GM23338 (cell line): Measurements from ENCODE around the gene CPLX3. TPM values are rescaled to one million over a fixed set of nuclear protein-coding genes. Genes with fewer than 3 reads are reported as not detected.

Experiments used
- ATAC-seq: fragments of 200-7000 bp; cut with Tn5 transposase; 3 replicates; pipeline ENCODE4 v1.9.1; 2020
- DNase-seq: peaks from one replicate; pipeline ENCODE4 v3.0.0-alpha.2; 2015; ENCODE audit warnings: low spot score
- H2AFZ ChIP-seq: fragments of 200-600 bp; sonication (generic); 2 replicates; pipeline ENCODE4 v1.8.0; 2016; ENCODE audit warnings: antibody characterized with exemption, mild to moderate bottlenecking, moderate library complexity
- H3F3A ChIP-seq: fragments of 200-600 bp; sonication (generic); replicated peaks from 2 replicates; pipeline ENCODE4 v1.8.0; 2017; ENCODE audit warnings: antibody characterized with exemption, mixed run types, low read depth
- H3K27ac ChIP-seq: fragments of 200-600 bp; sonication (generic); 2 replicates; pipeline ENCODE4 v1.6.1; 2016; ENCODE audit warnings: low read depth
- H3K27me3 ChIP-seq: fragments of 200-600 bp; sonication (generic); 2 replicates; pipeline ENCODE4 v1.8.0; 2016; ENCODE audit warnings: mild to moderate bottlenecking, mixed run types, moderate library complexity; ENCODE audit not compliant: insufficient read depth
- H3K36me3 ChIP-seq: fragments of 200-600 bp; sonication (generic); 2 replicates; pipeline ENCODE4 v1.8.0; 2016; ENCODE audit warnings: mild to moderate bottlenecking; ENCODE audit not compliant: insufficient read depth
- H3K4me1 ChIP-seq: fragments of 200-600 bp; sonication (generic); 2 replicates; pipeline ENCODE4 v1.8.0; 2016; ENCODE audit warnings: mild to moderate bottlenecking, moderate library complexity; ENCODE audit not compliant: insufficient read depth
- H3K4me2 ChIP-seq: fragments of 200-600 bp; sonication (generic); 2 replicates; pipeline ENCODE4 v1.7.1; 2017; ENCODE audit warnings: mixed run types
- H3K4me3 ChIP-seq: fragments of 200-600 bp; sonication (generic); 2 replicates; pipeline ENCODE4 v1.6.1; 2016; ENCODE audit warnings: mixed run types
- H3K79me2 ChIP-seq: fragments of 200-600 bp; sonication (generic); replicated peaks from 2 replicates; pipeline ENCODE4 v1.8.0; 2017; ENCODE audit warnings: mild to moderate bottlenecking; ENCODE audit not compliant: insufficient read depth
- H3K9me2 ChIP-seq: fragments of 200-600 bp; sonication (generic); 2 replicates; pipeline ENCODE4 v1.8.0; 2017; ENCODE audit not compliant: insufficient read depth
- H4K20me1 ChIP-seq: fragments of 200-600 bp; sonication (generic); replicated peaks from 2 replicates; pipeline ENCODE4 v1.8.0; 2017; ENCODE audit warnings: mild to moderate bottlenecking; ENCODE audit not compliant: insufficient read depth
- H3K27ac Mint-ChIP-seq: 2 replicates; pipeline ENCODE4 v1.8.0; 2020; ENCODE audit warnings: inconsistent platforms, mild to moderate bottlenecking, moderate library complexity, mixed read lengths
- H3K27me3 Mint-ChIP-seq: 3 replicates; pipeline ENCODE4 v1.8.0; 2022; ENCODE audit warnings: low read depth, mild to moderate bottlenecking, moderate library complexity, mixed read lengths, inconsistent platforms; ENCODE audit not compliant: insufficient read depth, poor library complexity
- H3K36me3 Mint-ChIP-seq: 3 replicates; pipeline ENCODE4 v1.8.0; 2021; ENCODE audit warnings: low read depth, mild to moderate bottlenecking, inconsistent platforms, moderate library complexity, mixed read lengths
- H3K4me1 Mint-ChIP-seq: 3 replicates; pipeline ENCODE4 v1.8.0; 2020; ENCODE audit warnings: mild to moderate bottlenecking, inconsistent platforms, mixed read lengths
- H3K4me3 Mint-ChIP-seq: 3 replicates; pipeline ENCODE4 v1.8.0; 2021; ENCODE audit warnings: moderate library complexity, mild to moderate bottlenecking, inconsistent platforms, mixed read lengths
- H3K9me3 Mint-ChIP-seq: 3 replicates; pipeline ENCODE4 v1.8.0; 2020; ENCODE audit warnings: moderate library complexity, mild to moderate bottlenecking, inconsistent platforms, mixed read lengths
- CREB1 ChIP-seq: fragments of 250-450 bp; sonication (Bioruptor Pico); IDR thresholded peaks from 2 replicates; pipeline ENCODE4 v1.5.0; 2020; ENCODE audit warnings: low read depth, mild to moderate bottlenecking, moderate library complexity
- CTCF ChIP-seq, 2 experiments: fragments of 200-600 bp in 1 of 2; sonication (generic) in 1 of 2; conservative IDR thresholded peaks; 2 replicates each; pipeline versions ENCODE4 v1.5.1 to v1.6.1; 2016 to 2017; ENCODE audit warnings: antibody characterized with exemption in 2 of 2, low read depth in 2 of 2, mild to moderate bottlenecking in 2 of 2, moderate library complexity in 1 of 2
- ETS1 ChIP-seq: IDR thresholded peaks from 2 replicates; pipeline ENCODE4 v1.6.1; 2016; ENCODE audit warnings: antibody characterized with exemption
- EZH2 ChIP-seq: fragments of 200-600 bp; sonication (generic); IDR thresholded peaks from one replicate; pipeline ENCODE4 v1.8.0; 2017; ENCODE audit warnings: antibody characterized with exemption, mild to moderate bottlenecking, low read depth; ENCODE audit not compliant: unreplicated experiment
- EZH2phosphoT487 ChIP-seq: fragments of 200-600 bp; sonication (generic); IDR thresholded peaks from one replicate; pipeline ENCODE4 v1.8.1; 2018; ENCODE audit warnings: antibody characterized with exemption; ENCODE audit not compliant: unreplicated experiment
- NANOG ChIP-seq: IDR thresholded peaks from 2 replicates; pipeline ENCODE4 v1.6.1; 2016; ENCODE audit warnings: antibody characterized with exemption, borderline replicate concordance
- POLR2AphosphoS5 ChIP-seq: IDR thresholded peaks from 2 replicates; pipeline ENCODE4 v1.6.1; 2016; ENCODE audit warnings: antibody characterized with exemption, low read depth
- REST ChIP-seq: IDR thresholded peaks from one replicate; pipeline ENCODE4 v1.6.1; 2018; ENCODE audit warnings: antibody characterized with exemption; ENCODE audit not compliant: unreplicated experiment
- STAT1 ChIP-seq: IDR thresholded peaks from one replicate; pipeline ENCODE4 v1.6.1; 2016; ENCODE audit warnings: antibody characterized with exemption; ENCODE audit not compliant: unreplicated experiment
- ZNF331 ChIP-seq: fragments of 250-450 bp; sonication (Bioruptor Pico); IDR thresholded peaks from 2 replicates; pipeline ENCODE4 v1.5.0; 2020; ENCODE audit warnings: low read depth, mild to moderate bottlenecking, moderate library complexity
- polyA plus RNA-seq: library from polyadenylated mRNA; unstranded; fragments of >200 nt; fragmentation: Nextera tagmentation; extraction: Ambion mirVana; gene quantifications from 2 replicates; pipeline ENCODE4 v1.2.1, GENCODE V29; 2016
- total RNA-seq: library from RNA; depleted of rRNA; stranded (reverse); fragments of >200 nt; shearing (Covaris generic); gene quantifications from 2 replicates; pipeline ENCODE4 v1.2.3, GENCODE V29; 2014

The CPLX3 gene
- total and polyA plus RNA-seq, 2 experiments from 2014 or later = 0.66 TPM; not detected in 1

- Histone ChIP-seq H3K9me2 (no peaks in the 10 kb centered on the region), H3K4me1 (no peaks in the 10 kb centered on the region), H4K20me1 (0 out of 2 replicates have a peak, but pooled peaks cover 4% of the 10 kb centered on the region), H3F3A (no peaks in the 10 kb centered on the region), H3K27me3 (no peaks in the 10 kb centered on the region), H2AFZ (no peak overlapping the region), H3K4me2 (no peak overlapping the region), H3K27ac (no peak overlapping the region), H3K79me2 (peaks cover 9% of the 10 kb centered on the region; the same call in 1 of the 2 replicates), H3K36me3 (no peaks in the 10 kb centered on the region), H3K4me3 (no peak overlapping the region)
- TF ChIP-seq ETS1 = no peak
- no peak for TF ChIP-seq CREB1 (CRISPR knock-in tag)
- no peak for TF ChIP-seq EZH2
- TF ChIP-seq CTCF (conservative IDR thresholded peaks at IDR 0.05; ENCODE audit: low read depth in 2 of 2) = no peak
- no peak for TF ChIP-seq REST
- TF ChIP-seq POLR2AphosphoS5 = no peak
- no peak for TF ChIP-seq STAT1
- no peak for TF ChIP-seq ZNF331 (CRISPR knock-in tag)
- no peak for TF ChIP-seq EZH2phosphoT487
- TF ChIP-seq NANOG = no peak
- H3K36me3 Mint-ChIP-seq = peaks cover 15% of the 10 kb centered on the region
- H3K9me3 Mint-ChIP-seq = no peaks in the 10 kb centered on the region
- DNase-seq (no peak), ATAC-seq (no peak)
- no peak overlapping the region for H3K4me3 Mint-ChIP-seq
- no peaks in the 10 kb centered on the region; the same call in 2 of the 3 replicates for H3K4me1 Mint-ChIP-seq
- peaks cover 7% of the 10 kb centered on the region for H3K27me3 Mint-ChIP-seq
- no peak overlapping the region for H3K27ac Mint-ChIP-seq
Observed at GRCh38 chr15:74854453-74855022, 28.1 kb downstream of the CPLX3 start.
